Stimulated activated CD4-positive, alpha-beta T cell treated with anti-CD3 and anti-CD28 coated beads, TNF-alpha, amount 100 ng/mL, for 1 hour (primary cell): Measurements from ENCODE around the gene STK4.
"Not testable (repeated sequence)": the region's sequence is repeated elsewhere in the genome, so short reads cannot be mapped to it uniquely, and the experiment has no call there.

Source experiments
- DNase-seq, 3 donors: peaks; one replicate each; pipeline ENCODE4 v3.0.0-alpha.2; 2020; ENCODE audit warnings: low read depth in 3 of 3, low spot score in 1 of 3

STK4 gene

DNA sequence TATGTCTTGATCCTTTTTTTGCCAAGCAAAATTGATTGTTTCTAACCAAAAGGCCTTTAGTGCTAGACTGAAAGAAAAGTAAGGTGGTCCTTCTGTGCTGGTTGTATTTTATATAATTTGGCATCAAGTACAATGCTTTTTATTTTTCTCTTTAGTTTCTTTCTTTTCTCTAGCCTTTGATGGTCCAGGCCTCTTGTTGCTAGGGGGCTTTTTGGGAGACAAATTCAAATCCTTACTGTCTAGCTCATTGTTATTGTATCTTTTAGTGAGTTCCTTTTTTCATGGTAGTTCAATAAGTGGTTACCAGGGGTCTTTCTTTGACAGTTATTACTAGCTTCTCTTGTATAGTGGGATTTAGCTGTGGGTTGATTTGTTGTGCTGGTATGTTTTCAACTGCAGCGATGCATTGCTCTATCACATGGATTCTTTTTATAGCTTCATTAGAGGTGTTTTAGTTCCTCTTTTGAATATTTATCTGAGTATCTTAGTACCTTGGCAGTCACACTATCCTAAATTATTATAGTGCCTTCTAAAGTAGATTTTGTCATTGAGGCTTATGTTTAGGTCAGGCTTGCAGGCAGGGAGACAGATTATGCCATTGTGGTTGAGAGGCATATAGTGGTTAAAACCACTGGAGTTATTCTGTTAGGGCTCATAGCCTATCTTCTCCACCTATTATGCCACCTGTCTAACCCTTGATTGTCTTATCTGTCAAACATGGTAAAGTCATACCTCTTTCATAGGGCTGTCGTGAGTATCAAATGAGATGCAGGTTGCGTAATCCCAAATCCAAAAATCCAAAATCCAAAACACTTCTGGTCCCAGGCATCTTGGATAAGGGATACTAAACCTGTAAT lies 85.1 kb downstream of the STK4 start:
- no peak for DNase-seq

DNA sequence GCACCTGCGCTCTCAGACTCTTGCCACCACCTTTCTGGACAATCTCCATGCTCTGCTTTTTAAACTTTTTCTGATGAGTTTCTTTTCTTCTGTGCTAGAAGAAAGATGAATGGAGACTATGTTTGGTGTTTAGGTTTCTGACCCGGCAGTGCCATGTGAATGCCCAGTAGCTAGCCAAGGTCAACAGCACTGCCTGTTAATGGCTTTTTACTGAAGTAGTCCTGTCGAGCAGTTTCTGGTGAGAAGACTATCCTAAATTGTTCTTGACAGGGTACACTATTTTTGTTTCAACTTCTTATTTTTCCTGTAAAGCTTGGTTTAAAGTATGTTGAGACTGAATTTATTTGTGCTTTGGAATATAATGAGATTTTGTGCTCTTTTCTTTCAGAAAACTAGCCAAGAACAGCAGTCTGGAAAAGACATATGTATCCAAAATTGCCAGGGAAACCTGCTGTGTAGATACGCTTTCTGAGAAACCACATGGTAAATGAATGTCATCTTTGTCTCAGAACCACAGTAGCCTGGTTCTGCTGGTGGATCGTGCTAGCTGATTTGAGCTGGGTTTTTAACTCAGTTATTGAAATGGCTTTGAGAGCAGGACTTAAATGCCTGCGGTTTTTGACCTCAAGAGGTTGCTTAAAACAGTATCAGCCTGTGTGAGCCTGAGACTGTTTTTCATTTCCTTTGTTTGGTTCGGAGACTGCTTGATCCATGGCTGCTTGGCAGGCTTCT lies 86.6 kb downstream of the STK4 start:
- no peak for DNase-seq

DNA sequence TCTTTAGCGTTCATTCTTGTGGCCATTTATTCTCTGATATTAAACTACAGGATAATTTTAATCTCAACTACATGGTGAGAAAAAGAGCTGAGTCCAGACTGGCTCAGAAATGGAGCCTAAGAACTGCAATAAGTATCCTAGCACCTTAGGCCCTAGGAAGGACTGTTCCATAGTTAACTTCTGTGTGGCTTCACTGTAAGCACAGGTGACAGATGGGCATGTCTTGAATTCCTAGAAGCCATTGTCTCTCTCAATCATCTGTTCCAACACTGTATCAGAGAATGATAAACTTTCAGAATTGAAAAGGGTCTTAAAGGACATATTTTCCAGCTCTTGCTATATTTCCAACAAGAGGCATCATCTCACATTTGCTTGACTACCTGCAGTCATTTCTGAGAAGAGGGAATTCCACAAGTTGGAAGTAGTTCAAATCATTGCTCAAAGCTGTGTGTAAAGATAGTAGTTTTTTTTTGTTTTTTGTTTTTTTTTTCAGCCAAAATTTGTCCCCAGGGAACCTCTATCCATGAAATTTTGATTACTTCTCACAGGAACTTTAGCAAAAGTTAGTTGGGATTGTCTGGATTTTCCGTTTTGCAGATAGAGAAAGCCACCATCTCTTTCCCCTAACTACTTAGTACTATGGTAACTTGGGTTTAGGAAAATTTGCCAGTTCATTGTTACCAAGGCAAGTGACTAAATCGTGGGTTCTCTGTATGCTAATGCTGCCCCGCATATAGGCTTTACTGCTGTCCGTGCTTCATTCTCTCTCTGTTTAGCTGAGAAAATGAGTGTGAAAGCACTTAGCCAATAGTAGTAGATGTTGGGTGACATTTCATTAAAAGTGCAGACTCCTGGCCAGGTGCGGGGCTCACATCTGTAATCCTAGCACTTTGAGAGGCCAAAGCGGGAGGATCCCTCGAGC lies 87.4 kb downstream of the STK4 start:
- DNase-seq: no peak

DNA sequence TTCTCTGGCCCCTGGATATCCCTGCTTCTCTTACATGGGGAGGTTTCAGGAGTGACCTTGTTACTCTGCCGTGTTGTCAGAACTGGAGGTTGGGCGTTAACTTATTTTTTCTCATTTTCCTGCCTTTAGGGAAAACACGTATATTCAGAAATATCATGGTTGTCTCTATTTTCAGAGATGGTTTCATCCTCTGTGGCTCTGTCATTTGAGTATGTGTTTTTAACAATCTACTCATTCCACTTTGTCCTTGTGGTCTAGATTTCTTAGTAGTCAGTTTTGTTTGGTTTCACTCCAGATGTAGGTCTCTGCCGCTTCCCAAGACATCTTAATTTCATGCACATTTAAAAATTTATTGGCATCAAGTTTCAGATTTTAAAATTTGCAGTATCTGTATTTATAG lies 88.7 kb downstream of the STK4 start:
- DNase-seq: no peak

DNA sequence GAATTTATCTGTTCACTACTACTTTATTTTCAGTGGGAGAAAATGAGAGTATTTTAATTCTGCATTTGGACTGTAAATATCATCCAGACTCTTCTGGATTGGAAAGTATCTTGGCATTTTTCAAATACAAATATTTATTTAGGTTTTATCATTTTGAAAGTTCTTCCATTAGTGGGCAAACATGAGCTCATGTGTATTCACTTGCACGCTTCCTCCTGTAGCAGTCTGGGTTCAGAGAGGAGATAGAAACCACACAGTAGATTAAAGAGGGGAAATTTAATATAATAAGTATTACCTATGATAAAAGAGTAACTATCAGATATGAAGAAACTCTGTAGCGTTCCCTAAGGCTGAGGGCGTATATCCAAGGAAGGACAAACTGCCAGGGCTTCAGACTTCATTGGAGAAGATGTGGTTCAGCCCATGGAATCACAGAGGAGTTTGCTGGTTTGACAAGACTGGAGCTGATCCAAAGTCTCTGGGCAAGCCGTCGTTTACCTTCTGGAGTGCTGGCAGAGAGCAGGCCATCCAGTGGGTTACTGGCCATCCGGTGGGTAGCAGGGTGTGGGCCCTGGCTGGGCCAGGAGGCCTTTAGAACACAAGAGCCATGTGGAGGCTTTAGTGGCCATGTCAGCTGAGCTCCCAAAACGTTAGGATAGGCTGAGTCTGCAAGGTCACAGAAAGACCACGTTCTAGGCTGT lies 90.3 kb downstream of the STK4 start:
- DNase-seq: no peak

DNA sequence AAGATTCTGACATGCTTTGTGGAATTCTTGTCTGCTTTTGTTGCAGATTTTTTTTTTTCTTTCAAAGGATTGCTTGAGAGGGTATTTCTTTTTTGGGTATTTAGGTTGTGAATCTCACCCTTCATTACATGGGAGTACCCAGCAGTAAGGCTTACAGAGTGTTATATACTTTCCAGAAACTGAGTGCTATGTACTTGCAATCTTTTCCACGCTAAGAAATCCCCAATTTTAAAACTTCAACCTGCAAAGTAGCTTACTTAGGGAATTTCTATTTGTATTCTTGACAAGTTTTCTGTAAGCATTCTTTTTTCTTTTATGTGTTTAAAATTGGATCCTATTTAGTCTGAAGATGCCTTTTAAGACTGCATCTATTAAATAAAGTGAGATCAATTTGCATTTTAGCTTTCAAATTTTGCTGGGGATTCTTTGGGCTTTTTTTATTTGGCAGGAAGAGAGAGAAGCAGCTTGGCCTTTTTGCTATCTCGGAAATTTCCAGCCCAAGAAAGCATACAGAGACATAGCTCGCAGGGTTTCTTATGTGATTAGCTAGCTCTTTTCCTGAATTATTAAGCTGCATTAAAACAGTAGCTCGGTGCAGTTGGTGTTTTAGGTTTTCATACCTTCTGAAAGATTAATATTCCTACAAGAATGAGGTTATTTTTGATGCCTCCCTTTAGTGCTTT lies 92.0 kb downstream of the STK4 start:
- no peak for DNase-seq

DNA sequence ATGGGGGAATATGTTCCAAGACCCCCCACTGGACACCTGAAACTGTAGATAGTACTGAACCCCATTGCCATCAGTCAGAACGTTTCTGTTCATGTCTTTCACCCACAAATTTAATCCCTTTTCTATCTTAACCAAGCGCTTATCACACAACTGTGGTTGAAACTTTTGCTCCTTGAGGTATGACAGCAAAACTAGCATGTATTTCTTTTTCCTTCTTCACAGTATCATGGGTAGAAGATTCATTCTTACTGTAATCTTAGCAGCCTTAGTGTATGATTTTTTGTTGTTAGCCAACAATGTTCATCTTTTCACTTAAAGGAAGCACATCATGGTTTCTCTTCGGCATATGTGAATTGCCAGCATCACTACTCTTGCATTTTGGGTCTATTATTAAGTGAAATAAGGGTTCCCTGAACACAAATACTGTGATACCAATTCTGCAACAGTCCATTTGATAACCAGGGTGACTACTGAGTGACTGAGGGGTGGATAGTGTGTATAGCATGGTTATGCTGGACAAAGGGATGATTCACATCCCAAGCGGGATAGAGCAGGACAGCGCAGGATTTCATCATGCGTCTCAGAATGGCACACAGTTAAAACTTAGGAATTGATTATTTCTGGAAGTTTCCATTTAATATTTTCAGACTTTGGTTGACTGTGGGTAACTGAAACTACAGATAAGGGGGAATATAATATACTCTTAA lies 92.9 kb downstream of the STK4 start:
- DNase-seq: no peak

DNA sequence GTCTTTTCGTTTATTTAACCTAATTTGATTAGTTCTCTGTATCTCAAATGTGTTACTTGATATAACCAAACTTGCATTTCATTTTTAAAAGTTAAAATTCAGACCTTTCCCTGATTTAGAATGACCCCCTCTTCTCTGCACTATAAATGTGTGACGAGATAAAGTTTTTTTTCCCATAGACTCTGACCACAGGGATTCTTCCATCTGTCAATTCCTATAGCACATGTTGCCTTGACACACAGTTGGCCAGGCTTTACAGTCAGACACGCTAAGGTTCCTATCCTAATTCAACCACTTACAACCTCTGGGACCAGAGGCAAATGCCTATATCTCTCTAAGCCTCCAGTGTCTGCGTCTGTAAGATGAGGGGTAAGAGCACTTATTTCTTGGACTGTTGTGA lies 94.0 kb downstream of the STK4 start:
- DNase-seq: no peak

DNA sequence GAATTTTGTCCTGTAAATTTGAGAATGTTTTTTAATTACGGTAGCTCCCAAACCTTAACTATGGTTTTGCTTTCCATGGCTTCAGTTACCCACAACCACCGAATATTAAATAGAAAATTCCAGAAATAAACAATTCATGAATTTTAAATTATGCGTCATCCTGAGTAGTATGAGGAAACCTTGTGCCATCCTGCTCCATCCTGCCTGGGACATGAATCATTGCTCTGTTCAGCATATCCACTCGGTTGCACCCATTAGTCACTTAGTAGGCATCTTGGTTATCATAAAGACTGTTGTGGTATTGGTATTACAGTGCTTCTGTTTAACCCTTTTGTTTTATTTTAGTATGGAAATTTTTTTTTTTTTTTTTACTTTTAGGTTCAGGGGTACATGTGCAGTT lies 94.9 kb downstream of the STK4 start:
- no peak for DNase-seq

DNA sequence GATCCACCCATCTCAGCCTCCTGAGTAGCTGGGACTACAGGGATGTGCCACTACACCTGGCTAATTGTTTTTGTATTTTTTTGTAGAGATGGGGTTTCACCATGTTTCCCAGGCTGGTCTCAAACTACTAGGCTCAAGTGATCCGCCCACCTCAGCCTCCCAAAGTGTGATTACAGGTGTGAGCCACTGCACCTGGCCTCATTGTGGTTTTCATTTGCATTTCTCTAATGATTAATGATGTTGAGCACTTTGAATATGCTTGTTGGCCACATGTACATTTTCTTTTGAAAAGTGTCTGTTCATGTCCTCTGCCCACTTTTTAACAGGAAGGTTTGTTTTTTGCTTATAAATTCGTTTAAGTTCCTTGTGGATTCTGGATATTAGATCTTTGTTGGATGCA lies 96.8 kb downstream of the STK4 start:
- DNase-seq: not testable (repeated sequence)

DNA sequence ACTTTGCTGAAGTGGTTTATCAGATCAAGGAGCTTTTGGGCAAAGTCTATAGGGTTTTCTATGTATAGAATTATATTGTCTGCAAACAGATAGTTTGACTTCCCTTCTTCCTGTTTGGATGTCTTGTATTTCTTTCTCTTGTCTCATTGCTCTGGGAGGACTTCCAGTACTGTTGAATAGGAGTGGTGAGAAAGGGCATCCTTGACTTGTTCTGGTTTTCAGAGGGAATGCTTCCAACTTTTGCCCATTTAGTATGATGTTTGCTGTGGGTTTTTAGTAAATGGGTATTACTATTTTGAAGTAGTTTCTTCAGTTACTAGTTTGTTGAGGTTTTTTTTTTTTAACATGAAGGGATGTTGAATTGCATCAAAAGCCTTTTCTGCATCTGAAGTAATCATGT lies 98.5 kb downstream of the STK4 start:
- no peak for DNase-seq

DNA sequence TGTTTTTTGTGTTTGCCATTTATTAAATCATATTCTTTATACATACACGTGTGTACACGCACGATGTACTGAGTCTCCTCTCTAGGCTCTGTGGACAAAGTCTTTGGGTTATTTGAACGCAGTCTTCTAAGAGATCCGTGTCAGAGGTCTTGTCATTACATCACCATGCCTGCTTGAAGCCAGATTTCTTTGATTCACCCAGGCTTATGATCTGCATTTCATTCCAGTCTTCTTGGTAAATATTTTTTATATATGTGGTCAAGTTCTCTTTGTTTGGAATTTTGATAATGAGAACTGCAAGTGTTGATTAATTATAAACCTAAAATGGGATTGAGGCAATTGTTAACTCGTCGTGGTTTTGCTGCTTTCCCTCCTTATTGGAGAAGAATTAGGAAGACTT lies 100.1 kb downstream of the STK4 start:
- no peak for DNase-seq

DNA sequence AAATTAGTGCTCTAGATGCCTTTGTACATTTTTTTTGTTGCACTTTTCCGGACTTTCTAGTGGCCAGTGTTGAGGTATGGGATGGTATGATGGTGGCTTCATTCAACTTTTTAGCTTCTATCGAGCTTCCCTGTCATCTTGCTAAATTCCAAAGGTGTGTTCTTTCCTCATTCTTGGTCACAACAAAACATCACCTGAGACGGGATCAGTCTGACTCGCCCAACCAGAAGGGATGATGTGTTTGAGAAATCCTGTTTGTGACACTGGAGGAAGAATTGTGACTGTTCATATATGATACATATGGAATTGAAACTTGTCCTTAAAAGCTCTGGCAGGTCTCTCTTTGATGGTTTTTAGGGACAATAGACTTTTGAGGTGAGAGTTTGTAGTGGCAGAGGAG lies 100.8 kb downstream of the STK4 start:
- DNase-seq: no peak

DNA sequence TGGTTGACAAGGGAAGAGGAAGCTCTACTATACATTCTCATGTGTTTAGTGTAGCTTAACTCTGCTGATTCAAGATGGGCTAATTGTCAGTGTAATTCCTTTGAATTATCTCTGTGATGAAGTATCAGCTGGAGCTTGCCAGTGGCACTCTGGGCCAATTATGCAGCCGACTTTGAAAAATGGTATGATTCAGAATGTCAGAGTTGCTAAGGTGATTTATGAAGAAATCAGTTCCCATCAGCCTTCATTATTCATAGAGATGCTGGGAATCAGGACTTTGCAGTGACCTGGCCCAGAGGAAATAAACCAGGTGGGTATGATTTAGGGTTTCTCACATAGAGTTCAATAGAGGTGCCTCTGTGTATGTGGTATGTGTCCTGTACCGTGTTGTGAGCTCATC lies 101.2 kb downstream of the STK4 start:
- no peak for DNase-seq

DNA sequence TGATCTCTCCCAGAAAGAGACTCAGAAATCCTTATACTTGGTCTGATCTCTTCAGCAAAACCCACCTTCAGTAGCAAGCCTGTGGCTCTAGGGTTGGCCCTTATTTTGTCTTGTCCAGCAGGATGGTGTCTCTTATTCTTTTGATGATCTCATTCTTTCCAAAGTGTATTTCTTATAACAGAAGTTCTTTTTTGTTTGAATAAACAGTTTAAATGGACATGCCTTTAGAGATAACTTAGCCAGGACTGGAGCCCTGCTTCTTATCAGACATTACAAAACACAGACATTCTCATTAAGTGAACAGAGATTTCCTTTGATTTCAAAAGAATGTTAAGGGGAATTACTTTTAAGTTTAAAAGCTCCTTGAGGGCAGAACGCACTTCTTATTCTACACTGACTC lies 102.9 kb downstream of the STK4 start:
- no peak for DNase-seq

DNA sequence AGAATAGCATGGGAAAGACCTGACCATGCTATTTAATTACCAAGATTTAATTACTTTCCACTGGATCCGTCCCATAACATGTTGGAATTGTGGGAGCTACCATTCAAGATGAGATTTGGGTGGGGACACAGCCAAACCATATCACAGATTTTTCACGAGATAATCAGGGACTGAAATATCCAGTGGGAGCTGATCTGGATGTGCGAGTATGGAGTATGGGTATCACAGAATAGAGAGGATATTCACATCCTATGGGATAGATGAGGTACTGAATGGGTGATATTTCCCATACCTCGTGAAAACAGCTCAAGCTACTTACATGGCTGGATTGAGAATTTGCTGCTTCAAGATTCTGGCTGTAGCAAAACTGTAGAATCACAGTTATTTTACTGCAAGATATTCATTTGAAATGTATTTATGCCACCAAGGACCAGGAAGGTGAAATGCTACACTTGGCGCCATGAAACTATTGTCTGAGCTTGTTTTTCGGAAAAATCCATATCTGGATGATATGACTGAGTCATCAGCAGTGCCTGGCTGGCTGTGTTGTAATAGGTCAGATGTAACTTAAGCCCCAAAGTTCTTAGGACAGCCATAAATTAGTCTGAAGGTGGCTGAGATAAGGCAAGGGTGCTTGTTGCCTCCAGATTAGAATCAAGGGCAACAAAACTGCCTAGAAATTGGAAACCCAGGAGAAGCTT lies 104.8 kb downstream of the STK4 start:
- DNase-seq: no peak

DNA sequence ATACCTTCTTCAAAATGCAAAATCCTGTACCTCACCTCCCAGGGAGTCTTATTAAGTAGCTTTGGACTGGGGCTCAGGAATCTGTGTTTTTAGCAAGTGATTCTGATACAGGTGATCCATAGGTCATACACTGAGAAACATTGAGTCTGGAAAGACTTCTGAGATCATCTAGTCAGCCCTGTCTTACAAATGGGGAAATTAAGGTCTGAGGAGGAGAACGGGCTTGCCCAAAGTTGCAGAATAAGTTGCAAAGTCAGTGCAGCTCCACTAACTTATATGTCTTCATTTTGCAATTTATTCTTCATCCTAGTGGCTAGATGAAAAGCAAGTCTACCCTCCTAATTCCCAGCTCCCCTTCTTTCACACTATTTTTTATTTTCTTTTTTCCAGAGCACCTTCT lies 105.8 kb downstream of the STK4 start:
- no peak for DNase-seq

DNA sequence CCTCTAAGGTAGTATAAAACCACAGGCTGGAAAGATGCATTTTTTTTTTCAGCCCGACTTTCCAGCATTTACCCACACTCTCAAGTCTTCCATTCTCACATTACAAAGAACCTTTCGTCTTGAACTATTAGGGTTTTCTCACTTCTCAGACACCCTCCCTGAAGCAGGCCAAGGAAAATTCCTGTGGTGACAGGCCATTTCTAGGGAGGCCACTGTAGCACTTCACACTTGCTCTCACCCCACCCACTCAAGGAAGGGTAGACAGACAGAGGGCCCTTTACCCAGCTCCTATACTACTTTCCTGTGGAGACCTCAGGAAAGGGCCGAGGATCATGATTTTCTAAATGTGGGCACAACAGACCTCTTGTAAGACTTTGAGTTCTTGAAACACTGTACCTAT lies 106.9 kb downstream of the STK4 start:
- no peak for DNase-seq

DNA sequence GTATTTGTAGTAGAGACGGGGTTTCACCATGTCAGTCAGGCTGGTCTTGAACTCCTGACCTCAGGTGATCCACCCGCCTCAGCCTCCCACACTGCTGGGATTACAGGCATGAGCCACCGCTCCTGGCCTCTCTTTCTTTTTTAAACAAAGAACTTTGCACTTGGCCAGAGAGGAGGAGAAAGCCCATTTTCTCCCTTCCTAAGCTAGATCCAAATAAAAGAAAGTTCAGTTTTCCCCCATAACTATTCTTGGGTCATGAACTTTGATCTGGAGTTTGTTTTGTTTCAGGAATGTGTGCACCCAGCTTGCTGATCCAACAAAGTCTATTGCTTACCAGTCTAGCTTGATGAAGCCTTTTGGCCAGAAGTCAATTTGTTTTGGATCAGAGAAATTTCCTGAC lies 111.2 kb downstream of the STK4 start:
- no peak for DNase-seq
